ENCODE results near the gene CYB5B. TPM values are rescaled to one million over a fixed set of nuclear protein-coding genes. Genes with fewer than 3 reads are reported as not detected.

The CYB5B gene
- total RNA-seq, 1 donor from 2014 or later: 104 TPM

GRCh38 chr16:69498926-69499325, 74.5 kb downstream of the CYB5B start:
- H3K4me3 Mint-ChIP-seq: no peak overlapping the region

GRCh38 chr16:69499541-69500230, 75.3 kb downstream of the CYB5B start:
- Mint-ChIP-seq H3K4me1 (ENCODE audit: unreplicated experiment) (peaks cover 11% of the 10 kb centered on the region), H3K9me3 (no peaks in the 10 kb centered on the region), H3K36me3 (no peaks in the 10 kb centered on the region), H3K27me3 (no peaks in the 10 kb centered on the region), H3K27ac (no peak overlapping the region), H3K4me3 (no peak overlapping the region)
- no peak for DNase-seq (ENCODE audit: extremely low spot score, unreplicated experiment)
- TF ChIP-seq CTCF (conservative IDR thresholded peaks at IDR 0.05): no peak

More at GRCh38 chr16:69498926-69499325, 74.5 kb downstream of the CYB5B start:
- TF ChIP-seq CTCF (conservative IDR thresholded peaks at IDR 0.05): no peak
- peaks cover 11% of the 10 kb centered on the region for H3K4me1 Mint-ChIP-seq (ENCODE audit: unreplicated experiment)
- no peak for DNase-seq (ENCODE audit: extremely low spot score, unreplicated experiment)
- peaks cover 2% of the 10 kb centered on the region for H3K9me3 Mint-ChIP-seq
- no peak overlapping the region for H3K27ac Mint-ChIP-seq
- no peaks in the 10 kb centered on the region for H3K36me3 Mint-ChIP-seq
- H3K27me3 Mint-ChIP-seq: no peaks in the 10 kb centered on the region

- H3K27me3 Mint-ChIP-seq: no peaks in the 10 kb centered on the region
- no peak for TF ChIP-seq CTCF (conservative IDR thresholded peaks at IDR 0.05)
- no peak overlapping the region for H3K4me3 Mint-ChIP-seq
- no peak for DNase-seq (ENCODE audit: extremely low spot score, unreplicated experiment)
- H3K4me1 Mint-ChIP-seq (ENCODE audit: unreplicated experiment): peaks cover 11% of the 10 kb centered on the region
- no peak overlapping the region for H3K27ac Mint-ChIP-seq
- no peaks in the 10 kb centered on the region for H3K9me3 Mint-ChIP-seq
- H3K36me3 Mint-ChIP-seq: no peaks in the 10 kb centered on the region
These were observed 76.1 kb downstream of the CYB5B start for GRCh38 chr16:69500496-69500895.

- Mint-ChIP-seq H3K27ac (peak overlapping the region; percentile 63), H3K4me3 (peak overlapping the region; percentile 14), H3K9me3 (no peaks in the 10 kb centered on the region), H3K4me1 (ENCODE audit: unreplicated experiment) (peaks cover 7% of the 10 kb centered on the region), H3K36me3 (no peaks in the 10 kb centered on the region), H3K27me3 (no peaks in the 10 kb centered on the region)
- no peak for DNase-seq (ENCODE audit: extremely low spot score, unreplicated experiment)
- no peak for TF ChIP-seq CTCF (conservative IDR thresholded peaks at IDR 0.05)
These were observed 77.7 kb downstream of the CYB5B start for GRCh38 chr16:69501956-69502745.

- no peak for TF ChIP-seq CTCF (conservative IDR thresholded peaks at IDR 0.05)
- Mint-ChIP-seq H3K4me3 (no peak overlapping the region), H3K27me3 (no peaks in the 10 kb centered on the region), H3K4me1 (ENCODE audit: unreplicated experiment) (peaks cover 7% of the 10 kb centered on the region), H3K36me3 (no peaks in the 10 kb centered on the region), H3K27ac (no peak overlapping the region), H3K9me3 (no peaks in the 10 kb centered on the region)
- DNase-seq (ENCODE audit: extremely low spot score, unreplicated experiment): no peak
These were observed 78.8 kb downstream of the CYB5B start for GRCh38 chr16:69503244-69503643.
